Stimulated activated CD8-positive, alpha-beta memory T cell treated with anti-CD3 and anti-CD28 coated beads, Interleukin-4, amount 100 ng/mL, for 24 hours (primary cell): ENCODE results near the gene POLA1.

ENCODE experiments used
- DNase-seq: peaks from one replicate; pipeline ENCODE4 v3.0.0-alpha.2; 2020; ENCODE audit warnings: low read depth

Gene POLA1

GRCh38 chrX:24877854-24878650, 184.3 kb downstream of the POLA1 start:
- no peak for DNase-seq

GRCh38 chrX:24879679-24880078, 186.0 kb downstream of the POLA1 start:
- no peak for DNase-seq

GRCh38 chrX:24886916-24887315, 193.2 kb downstream of the POLA1 start:
- no peak for DNase-seq

GRCh38 chrX:24890677-24891076, 197.0 kb downstream of the POLA1 start:
- DNase-seq: no peak

GRCh38 chrX:24899391-24899790, 205.7 kb downstream of the POLA1 start:
- no peak for DNase-seq

- DNase-seq: no peak
Measured at GRCh38 chrX:24900234-24900633, 206.5 kb downstream of the POLA1 start.

GRCh38 chrX:24902806-24903205, 209.1 kb downstream of the POLA1 start:
- DNase-seq: no peak

- no peak for DNase-seq
Measured at GRCh38 chrX:24918715-24919114, 225.0 kb downstream of the POLA1 start.

GRCh38 chrX:24920769-24921168, 227.1 kb downstream of the POLA1 start:
- DNase-seq: no peak

- no peak for DNase-seq
Measured at GRCh38 chrX:24925430-24925829, 231.7 kb downstream of the POLA1 start.

GRCh38 chrX:24927372-24927771, 233.7 kb downstream of the POLA1 start:
- DNase-seq: no peak

GRCh38 chrX:24928114-24928513, 234.4 kb downstream of the POLA1 start:
- no peak for DNase-seq

GRCh38 chrX:24934279-24934678, 240.6 kb downstream of the POLA1 start:
- DNase-seq: no peak

- no peak for DNase-seq
Measured at GRCh38 chrX:24945009-24945408, 251.3 kb downstream of the POLA1 start.

GRCh38 chrX:24946369-24946768, 252.7 kb downstream of the POLA1 start:
- DNase-seq: no peak

GRCh38 chrX:24954732-24955131, 261.0 kb downstream of the POLA1 start:
- no peak for DNase-seq

- no peak for DNase-seq
Measured at GRCh38 chrX:24955372-24955930, 261.7 kb downstream of the POLA1 start.

GRCh38 chrX:24956828-24957227, 263.1 kb downstream of the POLA1 start:
- no peak for DNase-seq

- no peak for DNase-seq
Measured at GRCh38 chrX:24961809-24962208, 268.1 kb downstream of the POLA1 start.

- DNase-seq: no peak
Measured at GRCh38 chrX:24963823-24964222, 270.1 kb downstream of the POLA1 start.

GRCh38 chrX:24965372-24965771, 271.7 kb downstream of the POLA1 start:
- no peak for DNase-seq

- DNase-seq: no peak
Measured at GRCh38 chrX:24969812-24970211, 276.1 kb downstream of the POLA1 start.

- DNase-seq: no peak
Measured at GRCh38 chrX:24979081-24979480, 285.4 kb downstream of the POLA1 start.

- DNase-seq: no peak
Measured at GRCh38 chrX:24981030-24981429, 287.3 kb downstream of the POLA1 start.
